ENCODE data around the gene CCR5.
"Not testable (repeated sequence)": the region's sequence is repeated elsewhere in the genome, so short reads cannot be mapped to it uniquely, and the experiment has no call there.

CCR5 gene

GRCh38 chr3:46372492-46373359 is 2.0 kb downstream of the CCR5 start:
- Histone ChIP-seq H3K4me1 (ENCODE audit: control insufficient read depth in 1 of 2, insufficient read depth in 2 of 2, low read length in 2 of 2) (peaks cover 0 to 4% of the 10 kb centered on the region in 2 donors), H3K36me3 (ENCODE audit: control insufficient read depth in 1 of 2, insufficient read depth in 2 of 2, low read length in 2 of 2) (no peaks in the 10 kb centered on the region), H3K27me3 (ENCODE audit: low read depth, low read length) (no peaks in the 10 kb centered on the region), H3K27ac (ENCODE audit: low read length) (no peak overlapping the region), H3K9me3 (ENCODE audit: control insufficient read depth in 1 of 2, low read length in 2 of 2) (no peaks in the 10 kb centered on the region), H3K4me3 (ENCODE audit: low read depth in 1 of 2, low read length in 2 of 2) (no peak overlapping the region)

- peaks cover 0 to 2% of the 10 kb centered on the region in 2 donors for H3K4me1 ChIP-seq (ENCODE audit: control insufficient read depth in 1 of 2, insufficient read depth in 2 of 2, low read length in 2 of 2)
- H3K4me3 ChIP-seq (ENCODE audit: low read depth in 1 of 2, low read length in 2 of 2): no peak overlapping the region
- H3K36me3 ChIP-seq (ENCODE audit: control insufficient read depth in 1 of 2, insufficient read depth in 2 of 2, low read length in 2 of 2): no peaks in the 10 kb centered on the region
- no peaks in the 10 kb centered on the region for H3K27me3 ChIP-seq (ENCODE audit: low read depth, low read length)
- H3K9me3 ChIP-seq (ENCODE audit: control insufficient read depth in 1 of 2, low read length in 2 of 2): no peaks in the 10 kb centered on the region
- H3K27ac ChIP-seq (ENCODE audit: low read length): no peak overlapping the region
Measured at GRCh38 chr3:46374755-46375154, 4.0 kb downstream of the CCR5 start.

GRCh38 chr3:46375218-46375617 is 4.5 kb downstream of the CCR5 start:
- no peaks in the 10 kb centered on the region for H3K9me3 ChIP-seq (ENCODE audit: control insufficient read depth in 1 of 2, low read length in 2 of 2)
- no peak overlapping the region for H3K4me3 ChIP-seq (ENCODE audit: low read depth in 1 of 2, low read length in 2 of 2)
- no peaks in the 10 kb centered on the region for H3K4me1 ChIP-seq (ENCODE audit: control insufficient read depth in 1 of 2, insufficient read depth in 2 of 2, low read length in 2 of 2)
- no peaks in the 10 kb centered on the region for H3K36me3 ChIP-seq (ENCODE audit: control insufficient read depth in 1 of 2, insufficient read depth in 2 of 2, low read length in 2 of 2)
- no peaks in the 10 kb centered on the region for H3K27me3 ChIP-seq (ENCODE audit: low read depth, low read length)
- no peak overlapping the region for H3K27ac ChIP-seq (ENCODE audit: low read length)

DNA sequence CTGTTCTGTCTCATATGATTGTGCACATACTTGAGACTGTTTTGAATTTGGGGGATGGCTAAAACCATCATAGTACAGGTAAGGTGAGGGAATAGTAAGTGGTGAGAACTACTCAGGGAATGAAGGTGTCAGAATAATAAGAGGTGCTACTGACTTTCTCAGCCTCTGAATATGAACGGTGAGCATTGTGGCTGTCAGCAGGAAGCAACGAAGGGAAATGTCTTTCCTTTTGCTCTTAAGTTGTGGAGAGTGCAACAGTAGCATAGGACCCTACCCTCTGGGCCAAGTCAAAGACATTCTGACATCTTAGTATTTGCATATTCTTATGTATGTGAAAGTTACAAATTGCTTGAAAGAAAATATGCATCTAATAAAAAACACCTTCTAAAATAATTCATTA is 5.1 kb downstream of the CCR5 start:
- no peak overlapping the region for H3K4me3 ChIP-seq (ENCODE audit: low read depth in 1 of 2, low read length in 2 of 2)
- peaks cover 0 to 3% of the 10 kb centered on the region in 2 donors for H3K4me1 ChIP-seq (ENCODE audit: control insufficient read depth in 1 of 2, insufficient read depth in 2 of 2, low read length in 2 of 2)
- H3K36me3 ChIP-seq (ENCODE audit: control insufficient read depth in 1 of 2, insufficient read depth in 2 of 2, low read length in 2 of 2): no peaks in the 10 kb centered on the region
- H3K27ac ChIP-seq (ENCODE audit: low read length): no peak overlapping the region
- no peaks in the 10 kb centered on the region for H3K27me3 ChIP-seq (ENCODE audit: low read depth, low read length)
- H3K9me3 ChIP-seq (ENCODE audit: control insufficient read depth in 1 of 2, low read length in 2 of 2): no peaks in the 10 kb centered on the region

GRCh38 chr3:46378426-46378942 is 7.7 kb downstream of the CCR5 start:
- no peak overlapping the region for H3K27ac ChIP-seq (ENCODE audit: low read length)
- peaks cover 0 to 7% of the 10 kb centered on the region in 2 donors for H3K4me1 ChIP-seq (ENCODE audit: control insufficient read depth in 1 of 2, insufficient read depth in 2 of 2, low read length in 2 of 2)
- no peaks in the 10 kb centered on the region for H3K36me3 ChIP-seq (ENCODE audit: control insufficient read depth in 1 of 2, insufficient read depth in 2 of 2, low read length in 2 of 2)
- H3K9me3 ChIP-seq (ENCODE audit: control insufficient read depth in 1 of 2, low read length in 2 of 2): no peaks in the 10 kb centered on the region
- no peaks in the 10 kb centered on the region for H3K27me3 ChIP-seq (ENCODE audit: low read depth, low read length)
- H3K4me3 ChIP-seq (ENCODE audit: low read depth in 1 of 2, low read length in 2 of 2): no peak overlapping the region

DNA sequence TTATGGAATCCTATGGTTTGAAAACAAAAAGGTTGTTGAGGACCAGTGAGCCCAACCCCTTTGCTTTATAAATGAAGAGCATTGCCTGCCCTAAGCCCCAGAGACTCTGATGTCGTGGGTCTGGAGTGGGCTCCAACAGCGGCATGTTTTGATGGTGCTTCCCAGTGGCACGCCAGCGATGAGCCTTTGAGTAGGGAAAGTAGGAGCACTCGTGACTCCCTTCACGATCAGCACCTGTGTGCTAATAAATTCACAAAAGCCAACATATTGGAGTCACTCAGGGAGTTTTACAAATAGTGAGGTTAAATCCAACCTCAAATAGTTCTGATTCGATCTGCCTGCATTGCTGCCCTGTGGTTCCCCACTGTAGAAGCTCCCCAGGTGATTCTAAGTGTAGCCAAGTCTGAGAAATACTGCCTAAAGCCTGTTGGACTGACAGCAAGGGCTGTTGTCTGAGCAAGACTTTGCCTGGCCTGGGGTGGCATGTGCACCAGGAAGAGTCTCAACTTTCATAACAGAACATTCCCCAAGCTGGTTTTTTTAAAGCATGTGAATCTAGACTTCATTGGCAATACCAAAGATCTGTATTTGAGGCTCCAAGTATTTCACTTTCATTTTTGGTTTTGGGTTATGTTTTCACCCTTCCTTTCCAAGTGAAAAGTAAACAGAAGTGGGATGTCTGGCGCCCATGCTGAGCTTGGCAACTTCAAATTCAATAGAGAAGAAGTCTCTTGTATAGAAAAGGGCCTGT is 9.9 kb downstream of the CCR5 start:
- Histone ChIP-seq H3K4me3 (ENCODE audit: low read depth in 1 of 2, low read length in 2 of 2) (peak overlapping the region in 1 of 2 donors; percentile 5), H3K9me3 (ENCODE audit: control insufficient read depth in 1 of 2, low read length in 2 of 2) (no peaks in the 10 kb centered on the region), H3K27me3 (ENCODE audit: low read depth, low read length) (no peaks in the 10 kb centered on the region), H3K27ac (ENCODE audit: low read length) (no peak overlapping the region), H3K4me1 (ENCODE audit: control insufficient read depth in 1 of 2, insufficient read depth in 2 of 2, low read length in 2 of 2) (peaks cover 0 to 7% of the 10 kb centered on the region in 2 donors), H3K36me3 (ENCODE audit: control insufficient read depth in 1 of 2, insufficient read depth in 2 of 2, low read length in 2 of 2) (no peaks in the 10 kb centered on the region)

GRCh38 chr3:46381625-46382024 is 10.9 kb downstream of the CCR5 start:
- no peak overlapping the region for H3K4me3 ChIP-seq (ENCODE audit: low read depth in 1 of 2, low read length in 2 of 2)
- no peaks in the 10 kb centered on the region for H3K36me3 ChIP-seq (ENCODE audit: control insufficient read depth in 1 of 2, insufficient read depth in 2 of 2, low read length in 2 of 2)
- no peaks in the 10 kb centered on the region for H3K9me3 ChIP-seq (ENCODE audit: control insufficient read depth in 1 of 2, low read length in 2 of 2)
- H3K27ac ChIP-seq (ENCODE audit: low read length): no peak overlapping the region
- H3K4me1 ChIP-seq (ENCODE audit: control insufficient read depth in 1 of 2, insufficient read depth in 2 of 2, low read length in 2 of 2): peaks cover 0 to 7% of the 10 kb centered on the region in 2 donors
- H3K27me3 ChIP-seq (ENCODE audit: low read depth, low read length): no peaks in the 10 kb centered on the region

DNA sequence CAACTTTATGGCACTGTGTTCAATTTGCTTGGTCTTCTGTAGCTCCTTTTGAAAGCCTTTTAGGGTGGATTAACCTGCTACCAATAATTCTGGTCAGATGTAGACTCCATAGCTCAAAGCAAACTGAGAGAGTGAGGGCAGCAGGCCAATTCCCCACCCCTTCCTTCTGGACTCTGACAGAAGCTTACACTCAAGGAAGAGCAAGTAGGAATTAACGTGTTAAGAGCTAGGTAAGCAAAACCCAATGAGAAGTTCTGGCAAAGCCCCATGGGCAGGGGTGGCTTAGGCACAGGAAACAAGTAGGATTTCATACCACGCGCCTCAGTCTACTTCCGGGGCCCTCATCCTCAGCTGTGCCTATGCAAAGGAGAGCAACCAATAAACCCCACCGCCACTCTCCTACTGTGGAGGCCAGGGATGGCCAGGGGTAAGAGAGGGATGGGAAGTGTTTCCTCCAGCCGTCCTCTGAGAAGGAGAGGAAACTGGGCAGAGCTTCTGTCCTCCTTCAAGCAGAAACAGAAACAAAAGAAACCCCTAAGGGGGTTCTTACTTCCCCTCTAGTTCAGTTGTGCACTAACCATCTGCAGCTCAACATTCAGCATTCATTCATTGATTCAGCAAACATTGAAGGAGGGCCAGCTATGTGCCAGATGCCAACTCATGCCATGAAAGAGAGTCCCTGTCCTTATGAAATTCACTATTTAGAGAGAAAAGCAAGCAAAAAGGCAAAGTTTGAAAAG is 12.6 kb downstream of the CCR5 start:
- H3K4me3 ChIP-seq (ENCODE audit: low read depth in 1 of 2, low read length in 2 of 2): no peak overlapping the region
- H3K27me3 ChIP-seq (ENCODE audit: low read depth, low read length): no peaks in the 10 kb centered on the region
- peaks cover 0 to 7% of the 10 kb centered on the region in 2 donors for H3K4me1 ChIP-seq (ENCODE audit: control insufficient read depth in 1 of 2, insufficient read depth in 2 of 2, low read length in 2 of 2)
- H3K27ac ChIP-seq (ENCODE audit: low read length): no peak overlapping the region
- no peaks in the 10 kb centered on the region for H3K9me3 ChIP-seq (ENCODE audit: control insufficient read depth in 1 of 2, low read length in 2 of 2)
- no peaks in the 10 kb centered on the region for H3K36me3 ChIP-seq (ENCODE audit: control insufficient read depth in 1 of 2, insufficient read depth in 2 of 2, low read length in 2 of 2)

DNA sequence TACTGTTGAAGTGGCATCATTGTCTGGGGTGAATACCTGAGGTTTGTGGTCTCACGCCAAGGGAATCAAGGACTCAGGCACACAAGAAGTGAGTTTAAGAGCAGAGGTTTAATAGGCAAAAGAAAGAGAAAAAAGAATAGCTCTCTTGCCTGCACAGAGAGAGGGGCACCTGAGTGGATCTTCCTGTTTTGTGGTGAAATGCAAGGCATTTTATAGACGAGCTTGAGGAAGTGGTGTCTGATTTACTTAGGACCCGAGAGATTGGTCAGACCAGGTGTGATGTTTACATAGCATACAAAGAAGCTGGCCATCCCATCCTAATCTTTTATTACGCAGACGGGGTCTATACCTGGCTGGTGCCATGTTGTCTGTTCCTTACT is 13.2 kb downstream of the CCR5 start:
- H3K27me3 ChIP-seq (ENCODE audit: low read depth, low read length): no peaks in the 10 kb centered on the region
- no peak overlapping the region for H3K4me3 ChIP-seq (ENCODE audit: low read depth in 1 of 2, low read length in 2 of 2)
- peaks cover 0 to 7% of the 10 kb centered on the region in 2 donors for H3K4me1 ChIP-seq (ENCODE audit: control insufficient read depth in 1 of 2, insufficient read depth in 2 of 2, low read length in 2 of 2)
- no peaks in the 10 kb centered on the region for H3K36me3 ChIP-seq (ENCODE audit: control insufficient read depth in 1 of 2, insufficient read depth in 2 of 2, low read length in 2 of 2)
- no peaks in the 10 kb centered on the region for H3K9me3 ChIP-seq (ENCODE audit: control insufficient read depth in 1 of 2, low read length in 2 of 2)
- no peak overlapping the region for H3K27ac ChIP-seq (ENCODE audit: low read length)

GRCh38 chr3:46386205-46386604 is 15.5 kb downstream of the CCR5 start:
- no peaks in the 10 kb centered on the region for H3K36me3 ChIP-seq (ENCODE audit: control insufficient read depth in 1 of 2, insufficient read depth in 2 of 2, low read length in 2 of 2)
- no peak overlapping the region for H3K4me3 ChIP-seq (ENCODE audit: low read depth in 1 of 2, low read length in 2 of 2)
- H3K4me1 ChIP-seq (ENCODE audit: control insufficient read depth in 1 of 2, insufficient read depth in 2 of 2, low read length in 2 of 2): no peaks in the 10 kb centered on the region
- no peaks in the 10 kb centered on the region for H3K9me3 ChIP-seq (ENCODE audit: control insufficient read depth in 1 of 2, low read length in 2 of 2)
- no peaks in the 10 kb centered on the region for H3K27me3 ChIP-seq (ENCODE audit: low read depth, low read length)
- no peak overlapping the region for H3K27ac ChIP-seq (ENCODE audit: low read length)

DNA sequence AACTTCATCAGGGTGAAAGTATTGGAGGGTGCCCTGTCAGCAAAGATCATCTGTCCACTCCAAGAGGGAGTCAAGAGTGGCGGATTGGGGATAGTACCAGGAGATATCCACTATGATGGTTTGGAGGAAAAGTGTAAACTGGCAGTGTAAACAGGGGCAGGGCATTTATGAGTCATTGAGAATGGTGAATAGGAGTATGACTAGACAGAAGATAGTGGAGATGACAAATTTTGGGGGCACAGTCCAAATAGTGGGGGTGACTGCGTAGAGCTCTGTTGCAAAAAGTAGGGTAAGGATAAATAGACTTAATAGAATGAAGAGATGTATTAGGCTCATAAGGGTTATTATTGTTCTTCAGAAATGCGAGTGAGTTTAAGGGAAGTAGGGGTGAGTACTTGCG is 18.1 kb downstream of the CCR5 start:
- not testable (repeated sequence) for H3K9me3 ChIP-seq (ENCODE audit: control insufficient read depth in 1 of 2, low read length in 2 of 2); H3K27me3 ChIP-seq (ENCODE audit: low read depth, low read length); H3K27ac ChIP-seq (ENCODE audit: low read length); H3K4me1 ChIP-seq (ENCODE audit: control insufficient read depth in 1 of 2, insufficient read depth in 2 of 2, low read length in 2 of 2); H3K36me3 ChIP-seq (ENCODE audit: control insufficient read depth in 1 of 2, insufficient read depth in 2 of 2, low read length in 2 of 2); H3K4me3 ChIP-seq (ENCODE audit: low read depth in 1 of 2, low read length in 2 of 2)
